ENCODE measurements around the gene RASAL2.

The RASAL2 gene

GRCh38 chr1:178397678-178398077 is 303.8 kb downstream of the RASAL2 start:
- TF ChIP-seq CTCF (IDR thresholded peaks at IDR 0.05; ENCODE audit: insufficient read depth, low read depth, low read length, missing control alignments) = no peak
- peak; percentile 86 for DNase-seq (ENCODE audit: low read depth)
- no peak overlapping the region for H3K4me3 ChIP-seq (ENCODE audit: low read length)

GRCh38 chr1:178399177-178399728 is 305.3 kb downstream of the RASAL2 start:
- no peak overlapping the region for H3K4me3 ChIP-seq (ENCODE audit: low read length)
- TF ChIP-seq CTCF (IDR thresholded peaks at IDR 0.05; ENCODE audit: insufficient read depth, low read depth, low read length, missing control alignments) = no peak
- peak; percentile 75 for DNase-seq (ENCODE audit: low read depth)

GRCh38 chr1:178405137-178405536 is 311.2 kb downstream of the RASAL2 start:
- H3K4me3 ChIP-seq (ENCODE audit: low read length) = no peak overlapping the region
- DNase-seq (ENCODE audit: low read depth) = no peak
- no peak for TF ChIP-seq CTCF (IDR thresholded peaks at IDR 0.05; ENCODE audit: insufficient read depth, low read depth, low read length, missing control alignments)

- no peak for TF ChIP-seq CTCF (IDR thresholded peaks at IDR 0.05; ENCODE audit: insufficient read depth, low read depth, low read length, missing control alignments)
- H3K4me3 ChIP-seq (ENCODE audit: low read length) = no peak overlapping the region
- DNase-seq (ENCODE audit: low read depth) = no peak
These were observed 313.3 kb downstream of the RASAL2 start for GRCh38 chr1:178407215-178407614.

GRCh38 chr1:178407655-178408054 is 313.8 kb downstream of the RASAL2 start:
- H3K4me3 ChIP-seq (ENCODE audit: low read length) = no peak overlapping the region
- no peak for TF ChIP-seq CTCF (IDR thresholded peaks at IDR 0.05; ENCODE audit: insufficient read depth, low read depth, low read length, missing control alignments)
- DNase-seq (ENCODE audit: low read depth) = no peak

- no peak for TF ChIP-seq CTCF (IDR thresholded peaks at IDR 0.05; ENCODE audit: insufficient read depth, low read depth, low read length, missing control alignments)
- no peak overlapping the region for H3K4me3 ChIP-seq (ENCODE audit: low read length)
- peak; percentile 74 for DNase-seq (ENCODE audit: low read depth)
These were observed 315.0 kb downstream of the RASAL2 start for GRCh38 chr1:178408871-178409270.

GRCh38 chr1:178409541-178409940 is 315.6 kb downstream of the RASAL2 start:
- TF ChIP-seq CTCF (IDR thresholded peaks at IDR 0.05; ENCODE audit: insufficient read depth, low read depth, low read length, missing control alignments) = no peak
- H3K4me3 ChIP-seq (ENCODE audit: low read length) = no peak overlapping the region
- DNase-seq (ENCODE audit: low read depth) = no peak
